A673 (cell line): Measurements from ENCODE around the gene CDHR1. TPM values are rescaled to one million over a fixed set of nuclear protein-coding genes. Genes with fewer than 3 reads are reported as not detected.

Source experiments
- BruUV-seq: library from RNA; stranded (reverse); fragments of 400-500 nt; replicated peaks from 2 replicates; lab custom pipeline; 2021; lab: Mats Ljungman, UMichigan
- CTCF ChIA-PET: fragments of 300-600 bp; sonication (Branson Sonifier 250); formaldehyde crosslinking; loops from one replicate; lab custom pipeline; 2022; ENCODE audit warnings: antibody characterized with exemption; lab: Charles Lee
- POLR2A ChIA-PET: fragments of 300-600 bp; sonication (Branson Sonifier 250); formaldehyde crosslinking; loops from one replicate; lab custom pipeline; 2022; ENCODE audit warnings: antibody characterized with exemption; ENCODE audit not compliant: low non-redundant PET; lab: Charles Lee
- DNase-seq: peaks from one replicate; pipeline ENCODE4 v3.0.0-alpha.2; 2015; ENCODE audit warnings: low spot score
- H3K27ac ChIP-seq: fragments of 200-600 bp; sonication (generic); 2 replicates; pipeline ENCODE4 v1.5.1; 2016; ENCODE audit warnings: mixed run types, low read depth, mild to moderate bottlenecking, mixed read lengths, antibody characterized with exemption, low read length; ENCODE audit not compliant: poor library complexity, severe bottlenecking
- H3K27me3 ChIP-seq: fragments of 200-600 bp; sonication (generic); replicated peaks from 2 replicates; pipeline ENCODE4 v1.6.1; 2017; ENCODE audit warnings: mixed run types, low read depth, mild to moderate bottlenecking, mixed read lengths, antibody characterized with exemption, low read length; ENCODE audit not compliant: insufficient read depth, poor library complexity
- H3K36me3 ChIP-seq: fragments of 200-600 bp; sonication (generic); 2 replicates; pipeline ENCODE4 v1.6.1; 2016; ENCODE audit warnings: mixed run types, mild to moderate bottlenecking, mixed read lengths, antibody characterized with exemption, low read length; ENCODE audit not compliant: insufficient read depth, poor library complexity, severe bottlenecking
- H3K4me1 ChIP-seq: fragments of 200-600 bp; sonication (generic); 2 replicates; pipeline ENCODE4 v1.6.1; 2017; ENCODE audit warnings: mixed run types, mild to moderate bottlenecking, mixed read lengths, antibody characterized with exemption, low read length; ENCODE audit not compliant: insufficient read depth, poor library complexity, severe bottlenecking
- H3K4me3 ChIP-seq: fragments of 200-600 bp; sonication (generic); 2 replicates; pipeline ENCODE4 v1.5.1; 2016; ENCODE audit warnings: low read depth, mixed run types, mild to moderate bottlenecking, mixed read lengths, low read length; ENCODE audit not compliant: poor library complexity, severe bottlenecking
- H3K9me3 ChIP-seq: fragments of 200-600 bp; sonication (generic); 2 replicates; pipeline ENCODE4 v1.6.1; 2016; ENCODE audit warnings: mixed run types, low read depth, mild to moderate bottlenecking, mixed read lengths, antibody characterized with exemption, low read length; ENCODE audit not compliant: poor library complexity, severe bottlenecking
- EZH2 ChIP-seq: fragments of 200-600 bp; sonication (generic); IDR thresholded peaks from 2 replicates; pipeline ENCODE4 v1.6.1; 2017; ENCODE audit warnings: borderline replicate concordance, low read depth, mild to moderate bottlenecking, mixed read lengths, antibody characterized with exemption, low read length; ENCODE audit not compliant: poor library complexity, severe bottlenecking
- intact Hi-C: fragments of 100-400 bp; cut with micrococcal nuclease; formaldehyde crosslinking; loops from one replicate; pipeline ENCODE4 v1.10.0; 2022; ENCODE audit not compliant: unreplicated experiment
- total RNA-seq: library from RNA; stranded (reverse); gene quantifications from 2 replicates; pipeline ENCODE4 v1.2.3, GENCODE V29; 2021
- TF ChIP-seq, protein P1 (sequence below): fragments of 300-800, 200-600 bp; sonication (generic); conservative IDR thresholded peaks from 2 replicates; pipeline ENCODE4 v1.5.1; 2017; ENCODE audit warnings: low read depth, mild to moderate bottlenecking, antibody characterized with exemption, low read length, moderate library complexity, mixed read lengths

CDHR1 gene
- total RNA-seq, 1 experiment from 2014 or later = not detected

DNA sequence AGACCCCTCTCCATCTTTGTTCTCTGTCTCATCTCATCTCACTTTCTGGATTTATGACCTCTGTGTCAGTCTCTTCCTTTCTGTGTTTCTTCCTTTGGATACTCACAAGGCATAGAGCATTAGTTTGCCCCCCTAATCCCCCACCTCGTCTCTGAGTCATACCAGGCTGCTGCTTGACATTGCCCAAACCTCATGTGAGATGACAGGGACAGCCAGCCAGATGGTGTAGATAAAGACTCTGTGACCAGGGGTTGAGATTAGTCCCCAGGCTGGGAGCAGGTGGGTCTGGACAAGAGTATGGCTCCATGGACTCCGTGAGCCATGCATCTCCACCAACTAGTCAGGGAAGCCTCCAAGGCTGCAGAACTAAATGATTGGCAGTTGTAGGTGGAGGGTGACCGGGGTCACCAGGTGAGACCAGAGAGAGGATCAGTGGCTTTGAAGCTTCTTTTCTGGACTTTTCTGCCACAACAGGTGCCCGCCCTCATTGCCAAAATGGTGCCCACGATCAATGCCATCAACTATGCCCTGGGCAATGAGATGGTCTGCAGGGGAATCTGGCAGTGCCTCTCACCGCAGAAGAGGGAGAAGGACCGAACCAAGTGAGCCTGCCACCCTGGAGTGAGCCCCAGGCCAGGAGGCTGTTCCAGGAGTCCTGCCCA, 63.8 kb downstream of the CDHR1 start:
- no peaks in the 10 kb centered on the region for H3K36me3 ChIP-seq
- H3K4me1 ChIP-seq = no peaks in the 10 kb centered on the region
- no TSS peak for BruUV-seq
- DNase-seq = no peak
- ChIA-PET POLR2A (no interaction called here), CTCF (no interaction called here)
- no peak overlapping the region for H3K4me3 ChIP-seq
- H3K27ac ChIP-seq = no peak overlapping the region
- intact Hi-C loops = no loop called here
- peaks cover 10% of the 10 kb centered on the region for H3K27me3 ChIP-seq
- H3K9me3 ChIP-seq = no peaks in the 10 kb centered on the region
- TF ChIP-seq EZH2 = no peak
- TF ChIP-seq, protein P1, sequence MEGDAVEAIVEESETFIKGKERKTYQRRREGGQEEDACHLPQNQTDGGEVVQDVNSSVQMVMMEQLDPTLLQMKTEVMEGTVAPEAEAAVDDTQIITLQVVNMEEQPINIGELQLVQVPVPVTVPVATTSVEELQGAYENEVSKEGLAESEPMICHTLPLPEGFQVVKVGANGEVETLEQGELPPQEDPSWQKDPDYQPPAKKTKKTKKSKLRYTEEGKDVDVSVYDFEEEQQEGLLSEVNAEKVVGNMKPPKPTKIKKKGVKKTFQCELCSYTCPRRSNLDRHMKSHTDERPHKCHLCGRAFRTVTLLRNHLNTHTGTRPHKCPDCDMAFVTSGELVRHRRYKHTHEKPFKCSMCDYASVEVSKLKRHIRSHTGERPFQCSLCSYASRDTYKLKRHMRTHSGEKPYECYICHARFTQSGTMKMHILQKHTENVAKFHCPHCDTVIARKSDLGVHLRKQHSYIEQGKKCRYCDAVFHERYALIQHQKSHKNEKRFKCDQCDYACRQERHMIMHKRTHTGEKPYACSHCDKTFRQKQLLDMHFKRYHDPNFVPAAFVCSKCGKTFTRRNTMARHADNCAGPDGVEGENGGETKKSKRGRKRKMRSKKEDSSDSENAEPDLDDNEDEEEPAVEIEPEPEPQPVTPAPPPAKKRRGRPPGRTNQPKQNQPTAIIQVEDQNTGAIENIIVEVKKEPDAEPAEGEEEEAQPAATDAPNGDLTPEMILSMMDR = no peak

GRCh38 chr10:84261236-84261915, 67.0 kb downstream of the CDHR1 start:
- no peak for DNase-seq
- Histone ChIP-seq H3K9me3 (no peaks in the 10 kb centered on the region), H3K4me1 (no peaks in the 10 kb centered on the region), H3K36me3 (no peaks in the 10 kb centered on the region), H3K4me3 (no peak overlapping the region), H3K27me3 (peaks cover 3% of the 10 kb centered on the region), H3K27ac (no peak overlapping the region)
- intact Hi-C loops = loop anchor here (5.0 kb wide), 1 partner anchor 456 kb away; no protein-coding TSS in a partner anchor
- no TSS peak for BruUV-seq
- TF ChIP-seq EZH2 = no peak
- TF ChIP-seq, protein P1 = no peak
- POLR2A ChIA-PET = no interaction called here
- CTCF ChIA-PET = no interaction called here

GRCh38 chr10:84262190-84262956, 68.0 kb downstream of the CDHR1 start:
- no peaks in the 10 kb centered on the region for H3K4me1 ChIP-seq
- peaks cover 3% of the 10 kb centered on the region for H3K27me3 ChIP-seq
- ChIA-PET POLR2A (no interaction called here), CTCF (no interaction called here)
- no peaks in the 10 kb centered on the region for H3K36me3 ChIP-seq
- no TSS peak for BruUV-seq
- no peak for DNase-seq
- no peaks in the 10 kb centered on the region for H3K9me3 ChIP-seq
- H3K27ac ChIP-seq = no peak overlapping the region
- H3K4me3 ChIP-seq = no peak overlapping the region
- intact Hi-C loops = loop anchor here (5.0 kb wide), 1 partner anchor 455 kb away; no protein-coding TSS in a partner anchor
- TF ChIP-seq, protein P1 = no peak
